K562 (cell line): ENCODE measurements around the gene RNF213. TPM values are rescaled to one million over a fixed set of nuclear protein-coding genes. Genes with fewer than 3 reads are reported as not detected.

ENCODE experiments used
- BCLAF1 ChIP-seq, 2 experiments: fragments of 450-650 bp in 1 of 2; IDR thresholded peaks; 2 replicates each; pipeline ENCODE4 v1.6.1; 2011 to 2017; ENCODE audit warnings: low read depth in 2 of 2, antibody characterized with exemption in 1 of 2, borderline replicate concordance in 1 of 2, low read length in 1 of 2, mild to moderate bottlenecking in 1 of 2, mixed read lengths in 1 of 2; ENCODE audit not compliant: control insufficient read depth in 1 of 2
- BRD4 ChIP-seq: fragments of 200-600 bp; sonication (generic); IDR thresholded peaks from 2 replicates; pipeline ENCODE4 v1.6.1; 2017; ENCODE audit warnings: inconsistent platforms
- BRF1 ChIP-seq: IDR thresholded peaks from 3 replicates; pipeline ENCODE4 v1.6.1; 2011; ENCODE audit warnings: borderline replicate concordance, mild to moderate bottlenecking; ENCODE audit not compliant: insufficient read length; ENCODE audit errors: extremely low read depth
- HCFC1 ChIP-seq: IDR thresholded peaks from 2 replicates; pipeline ENCODE4 v1.6.1; 2012; ENCODE audit warnings: low read depth, low read length, improper control_type of control experiment
- HMGN3 ChIP-seq: IDR thresholded peaks from 2 replicates; pipeline ENCODE4 v1.6.1; 2011; ENCODE audit warnings: borderline replicate concordance, low read depth, mild to moderate bottlenecking, mixed read lengths, low read length; ENCODE audit not compliant: insufficient read length; ENCODE audit errors: extremely low read depth
- HNRNPK ChIP-seq: fragments of 200-400 bp; formaldehyde crosslinking; IDR thresholded peaks from one replicate; pipeline ENCODE4 v1.6.1; 2018; ENCODE audit warnings: mild to moderate bottlenecking, low read depth, low read length; ENCODE audit not compliant: poor library complexity, severe bottlenecking
- MCM5 ChIP-seq: fragments of 450-650 bp; IDR thresholded peaks from 2 replicates; pipeline ENCODE4 v1.6.1; 2016; ENCODE audit warnings: low read depth
- MLLT1 ChIP-seq, 2 experiments: fragments of 450-650 bp; IDR thresholded peaks; 2 replicates each; pipeline ENCODE4 v1.6.1; 2016
- MTA2 ChIP-seq: fragments of 450-650 bp; IDR thresholded peaks from 2 replicates; pipeline ENCODE4 v1.6.1; 2016; ENCODE audit warnings: low read depth
- PHB2 ChIP-seq: fragments of 450-650 bp; IDR thresholded peaks from 2 replicates; pipeline ENCODE4 v1.6.1; 2017; ENCODE audit warnings: low read depth
- RB1 ChIP-seq: fragments of 450-650 bp; IDR thresholded peaks from 2 replicates; pipeline ENCODE4 v1.6.1; 2017; ENCODE audit warnings: low read depth, mild to moderate bottlenecking
- SRSF1 ChIP-seq: fragments of 200-400 bp; formaldehyde crosslinking; IDR thresholded peaks from 2 replicates; pipeline ENCODE4 v1.6.1; 2017; ENCODE audit warnings: mild to moderate bottlenecking, low read depth, low read length, moderate library complexity
- SRSF9 ChIP-seq: fragments of 200-400 bp; formaldehyde crosslinking; IDR thresholded peaks from 2 replicates; pipeline ENCODE4 v1.6.1; 2017; ENCODE audit warnings: low read depth, low read length, borderline replicate concordance
- TAF7 ChIP-seq: fragments of 450-650 bp; IDR thresholded peaks from 2 replicates; pipeline ENCODE4 v1.6.1; 2016; ENCODE audit warnings: missing genetic modification characterization, missing compliant biosample characterization
- ZBTB17 ChIP-seq: fragments of 450-650 bp; formaldehyde crosslinking; IDR thresholded peaks from 2 replicates; pipeline ENCODE4 v1.4.0; 2020; ENCODE audit warnings: mild to moderate bottlenecking
- ZNF274 ChIP-seq: IDR thresholded peaks from 2 replicates; pipeline ENCODE4 v1.6.1; 2011; ENCODE audit warnings: low read depth, mild to moderate bottlenecking, low read length, moderate library complexity, borderline replicate concordance
- polyA plus RNA-seq, 8 experiments: library from polyadenylated mRNA; depleted of rRNA in 4 of 8; stranded (reverse) in 5 of 8; unstranded in 3 of 8; fragments of >200 nt; fragmentation: Nextera tagmentation in 2 of 8; fragmentation: Illumina TruSeq in 1 of 8; extraction: Ambion mirVana in 2 of 8; extraction: Trizol in 1 of 8; gene quantifications; 2 replicates each; pipeline versions ENCODE4 v1.2.1 to v1.2.3, GENCODE V29; 2011 to 2014; ENCODE audit warnings: inconsistent platforms in 1 of 8, missing spikeins in 1 of 8
- total RNA-seq, 7 experiments: library from RNA; depleted of rRNA in 6 of 7; stranded (reverse); fragments of >200 nt in 6 of 7; fragmentation: Illumina TruSeq in 2 of 7; extraction: Trizol in 2 of 7; gene quantifications; 2 replicates each; pipeline versions ENCODE4 v1.2.1 to v1.2.3, GENCODE V29; 2011 to 2021; ENCODE audit warnings: low replicate concordance in 1 of 7
- TF ChIP-seq, protein P1 (sequence below): fragments of 250-450 bp; sonication (Bioruptor Pico); IDR thresholded peaks from 2 replicates; pipeline ENCODE4 v1.4.0; 2020; ENCODE audit warnings: borderline replicate concordance

RNF213 gene
- total and polyA plus RNA-seq, 9 of the 15 experiments (the other 6 are each of a cell fraction or from before 2014, with no cell fraction given): 5.3 to 33.6 (median 17.9) TPM

- TF ChIP-seq SRSF1 (no peak), SRSF9 (no peak), ZBTB17 (no peak), MCM5 (no peak), HMGN3 (peak; percentile 26), HCFC1 (no peak), MTA2 (no peak), ZNF274 (no peak), TAF7 (tag) (no peak), BRD4 (no peak), MLLT1 (IDR thresholded peaks at IDR 0.05) (no peak), BCLAF1 (IDR thresholded peaks at IDR 0.05; ENCODE audit: borderline replicate concordance in 1 of 2, control insufficient read depth in 1 of 2, low read depth in 2 of 2, low read length in 1 of 2) (no peak), RB1 (peak; percentile 16; the same call in 1 of the 2 replicates), HNRNPK (no peak), BRF1 (no peak), PHB2 (no peak)
- TF ChIP-seq, protein P1, sequence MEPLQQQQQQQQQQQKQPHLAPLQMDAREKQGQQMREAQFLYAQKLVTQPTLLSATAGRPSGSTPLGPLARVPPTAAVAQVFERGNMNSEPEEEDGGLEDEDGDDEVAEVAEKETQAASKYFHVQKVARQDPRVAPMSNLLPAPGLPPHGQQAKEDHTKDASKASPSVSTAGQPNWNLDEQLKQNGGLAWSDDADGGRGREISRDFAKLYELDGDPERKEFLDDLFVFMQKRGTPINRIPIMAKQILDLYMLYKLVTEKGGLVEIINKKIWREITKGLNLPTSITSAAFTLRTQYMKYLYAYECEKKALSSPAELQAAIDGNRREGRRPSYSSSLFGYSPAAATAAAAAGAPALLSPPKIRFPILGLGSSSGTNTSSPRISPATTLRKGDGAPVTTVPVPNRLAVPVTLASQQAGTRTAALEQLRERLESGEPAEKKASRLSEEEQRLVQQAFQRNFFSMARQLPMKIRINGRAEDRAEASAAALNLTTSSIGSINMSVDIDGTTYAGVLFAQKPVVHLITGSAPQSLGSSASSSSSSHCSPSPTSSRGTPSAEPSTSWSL (CRISPR knock-in tag): no peak
Measured at GRCh38 chr17:80220054-80220735, 40.5 kb upstream of the RNF213 start, which contains the start of the genes SGSH and SLC26A11 (continued).
